K562 (cell line): Measurements from ENCODE around the gene CLSTN1. TPM values are rescaled to one million over a fixed set of nuclear protein-coding genes. Genes with fewer than 3 reads are reported as not detected.

Source experiments
- ATF1 ChIP-seq, 2 experiments: fragments of 450-650 bp in 1 of 2; IDR thresholded peaks; 2 replicates each; pipeline ENCODE4 v1.6.1; 2016; ENCODE audit warnings: missing compliant biosample characterization in 1 of 2, missing genetic modification characterization in 1 of 2
- BHLHE40 ChIP-seq: IDR thresholded peaks from 2 replicates; pipeline ENCODE4 v1.6.1; 2011; ENCODE audit warnings: low read length, improper control_type of control experiment
- CBFA2T3 ChIP-seq: fragments of 450-650 bp; IDR thresholded peaks from 2 replicates; pipeline ENCODE4 v1.6.1; 2017
- DMBX1 ChIP-seq: fragments of 250-450 bp; sonication (Bioruptor Pico); IDR thresholded peaks from 2 replicates; pipeline ENCODE4 v1.8.0; 2022; ENCODE audit warnings: inconsistent platforms, mild to moderate bottlenecking, moderate library complexity, borderline replicate concordance
- HDAC6 ChIP-seq: IDR thresholded peaks from 2 replicates; pipeline ENCODE4 v1.6.1; 2012; ENCODE audit warnings: low read depth, mild to moderate bottlenecking, control low read depth, inconsistent platforms, low read length, moderate library complexity
- KLF13 ChIP-seq: fragments of 450-650 bp; IDR thresholded peaks from 2 replicates; pipeline ENCODE4 v1.6.1; 2016; ENCODE audit warnings: missing genetic modification characterization, low read depth, mild to moderate bottlenecking, missing compliant biosample characterization, moderate library complexity, borderline replicate concordance
- LEF1 ChIP-seq: fragments of 450-650 bp; IDR thresholded peaks from 2 replicates; pipeline ENCODE4 v1.6.1; 2016; ENCODE audit warnings: mild to moderate bottlenecking
- MYBL2 ChIP-seq, 2 experiments: fragments of 450-650 bp in 1 of 2; sonication (generic) in 1 of 2; formaldehyde crosslinking in 1 of 2; IDR thresholded peaks; 2 replicates each; pipeline versions ENCODE4 v1.6.1 to v1.8.1; 2017 to 2022; ENCODE audit warnings: borderline replicate concordance in 1 of 2, inconsistent platforms in 1 of 2, low read depth in 1 of 2, mild to moderate bottlenecking in 1 of 2, missing genetic modification reagents in 1 of 2, moderate library complexity in 1 of 2
- NFYB ChIP-seq: IDR thresholded peaks from 2 replicates; pipeline ENCODE4 v1.6.1; 2011; ENCODE audit warnings: mild to moderate bottlenecking, moderate library complexity; ENCODE audit not compliant: insufficient read length; ENCODE audit errors: extremely low read depth
- POLR2A ChIP-seq: fragments of 450-650 bp; conservative IDR thresholded peaks from 2 replicates; pipeline ENCODE4 v1.6.1; 2016
- POLR2B ChIP-seq: fragments of 450-650 bp; IDR thresholded peaks from 2 replicates; pipeline ENCODE4 v1.6.1; 2018; ENCODE audit warnings: low read depth; ENCODE audit not compliant: partially characterized antibody
- POLR2G ChIP-seq: fragments of 200-400 bp; formaldehyde crosslinking; IDR thresholded peaks from 2 replicates; pipeline ENCODE4 v1.6.1; 2017; ENCODE audit warnings: low read depth, mild to moderate bottlenecking, antibody characterized with exemption, low read length, moderate library complexity
- RBM39 ChIP-seq: fragments of 200-400 bp; formaldehyde crosslinking; optimal IDR thresholded peaks from 2 replicates; pipeline ENCODE3; 2018; ENCODE audit warnings: low read depth, low read length
- RNF2 ChIP-seq: sonication (generic); IDR thresholded peaks from 2 replicates; pipeline ENCODE4 v1.6.1; 2016
- XRCC3 ChIP-seq: fragments of 450-650 bp; IDR thresholded peaks from 2 replicates; pipeline ENCODE4 v1.6.1; 2017; ENCODE audit warnings: mild to moderate bottlenecking, moderate library complexity
- ZKSCAN3 ChIP-seq: fragments of 250-450 bp; sonication (Bioruptor Pico); IDR thresholded peaks from 2 replicates; pipeline ENCODE4 v1.4.0; 2020
- ZNF263 ChIP-seq: sonication (generic); formaldehyde crosslinking; IDR thresholded peaks from 2 replicates; pipeline ENCODE4 v1.8.0; 2022; ENCODE audit warnings: mild to moderate bottlenecking, missing genetic modification reagents, borderline replicate concordance
- ZNF644 ChIP-seq: fragments of 200-800 bp; sonication (Bioruptor generic); IDR thresholded peaks from 2 replicates; pipeline ENCODE4 v1.6.1; 2016; ENCODE audit warnings: low read depth, missing genetic modification characterization, missing compliant biosample characterization
- polyA plus RNA-seq, 8 experiments: library from polyadenylated mRNA; depleted of rRNA in 4 of 8; stranded (reverse) in 5 of 8; unstranded in 3 of 8; fragments of >200 nt; fragmentation: Nextera tagmentation in 2 of 8; fragmentation: Illumina TruSeq in 1 of 8; extraction: Ambion mirVana in 2 of 8; extraction: Trizol in 1 of 8; gene quantifications; 2 replicates each; pipeline versions ENCODE4 v1.2.1 to v1.2.3, GENCODE V29; 2011 to 2014; ENCODE audit warnings: inconsistent platforms in 1 of 8, missing spikeins in 1 of 8
- total RNA-seq, 7 experiments: library from RNA; depleted of rRNA in 6 of 7; stranded (reverse); fragments of >200 nt in 6 of 7; fragmentation: Illumina TruSeq in 2 of 7; extraction: Trizol in 2 of 7; gene quantifications; 2 replicates each; pipeline versions ENCODE4 v1.2.1 to v1.2.3, GENCODE V29; 2011 to 2021; ENCODE audit warnings: low replicate concordance in 1 of 7
- TF ChIP-seq, protein P1 (sequence below), 2 experiments: fragments of 450-650 bp in 1 of 2; IDR thresholded peaks; 2 replicates each; pipeline ENCODE4 v1.6.1; 2011 to 2017; ENCODE audit warnings: low read depth in 2 of 2, antibody characterized with exemption in 1 of 2, borderline replicate concordance in 1 of 2, low read length in 1 of 2, mild to moderate bottlenecking in 1 of 2, mixed read lengths in 1 of 2; ENCODE audit not compliant: control insufficient read depth in 1 of 2
- TF ChIP-seq, protein P2 (sequence below), 2 experiments: IDR thresholded peaks; 2 replicates each; pipeline ENCODE4 v1.6.1; 2012; ENCODE audit warnings: improper control_type of control experiment in 2 of 2, low read depth in 2 of 2, low read length in 2 of 2, borderline replicate concordance in 1 of 2
- TF ChIP-seq, protein P3 (sequence below): fragments of 450-650 bp; conservative IDR thresholded peaks from 2 replicates; pipeline ENCODE4 v1.6.1; 2016; ENCODE audit warnings: missing genetic modification characterization, low read depth, mild to moderate bottlenecking, missing compliant biosample characterization, moderate library complexity

The CLSTN1 gene
- total and polyA plus RNA-seq, 9 of the 15 experiments (the other 6 are each of a cell fraction or from before 2014, with no cell fraction given) = 1.1 to 32.5 (median 13.3) TPM

DNA sequence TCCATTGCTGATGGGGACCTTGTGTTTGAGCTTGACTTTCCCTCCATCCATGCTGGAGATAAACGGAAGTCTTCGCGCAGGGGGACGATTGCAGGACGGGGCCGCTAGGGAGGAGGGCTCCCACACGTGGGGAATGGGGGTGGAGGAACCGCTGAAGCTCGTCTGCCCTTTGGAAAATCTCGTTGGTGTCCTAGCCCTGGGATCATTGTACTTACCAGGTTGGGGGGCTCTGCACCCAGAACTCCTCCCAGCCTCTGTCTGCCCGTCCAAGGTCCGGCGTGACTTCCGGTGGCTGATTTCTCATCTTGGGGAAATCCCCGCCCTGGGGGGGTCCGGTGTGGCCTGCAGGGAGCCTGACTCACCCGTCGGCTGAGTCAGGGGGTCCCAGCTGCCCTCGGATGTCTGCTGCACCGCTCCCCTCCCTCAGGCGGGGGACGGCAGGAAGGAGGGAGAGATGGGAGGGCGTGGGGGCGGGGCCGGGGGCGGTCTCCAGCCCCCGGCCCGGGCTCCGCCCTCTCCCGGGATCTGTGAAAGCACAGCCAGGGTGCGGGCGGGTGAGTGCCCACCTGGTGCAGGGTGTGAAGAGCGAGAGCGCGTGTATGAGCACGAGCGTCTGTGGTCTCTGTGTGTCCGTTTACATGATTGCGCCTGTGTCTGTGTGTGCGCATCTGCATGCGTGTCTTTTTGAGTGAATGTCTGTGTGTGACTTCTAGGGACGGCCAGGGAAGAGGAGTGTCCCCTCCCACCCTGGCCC lies 136.5 kb downstream of the CLSTN1 start (continued):
- TF ChIP-seq NFYB (no peak), BHLHE40 (0 out of 2 replicates have a peak, but pooled peaks have one; percentile 41), POLR2G (peak; percentile 72), ATF1 (CRISPR knock-in tag; IDR thresholded peaks at IDR 0.05) (no peak), ATF1 (tag; IDR thresholded peaks at IDR 0.05) (peak; percentile 55; the same call in 1 of the 2 replicates), POLR2A (peak; percentile 76), HDAC6 (no peak), ZKSCAN3 (CRISPR knock-in tag) (no peak), ZNF644 (no peak), DMBX1 (CRISPR knock-in tag) (peak; percentile 52), CBFA2T3 (0 out of 2 replicates have a peak, but pooled peaks have one; percentile 13), ZNF263 (peak; percentile 73), XRCC3 (no peak), KLF13 (tag) (0 out of 2 replicates have a peak, but pooled peaks have one; percentile 47), LEF1 (0 out of 2 replicates have a peak, but pooled peaks have one; percentile 31), POLR2B (peak; percentile 59), MYBL2 (IDR thresholded peaks at IDR 0.05; ENCODE audit: low read depth) (no peak), MYBL2 (CRISPR knock-in tag; IDR thresholded peaks at IDR 0.05; ENCODE audit: borderline replicate concordance) (no peak), RNF2 (peak; percentile 40; the same call in 1 of the 2 replicates), RBM39 (peak; percentile 73)
- TF ChIP-seq, protein P1, sequence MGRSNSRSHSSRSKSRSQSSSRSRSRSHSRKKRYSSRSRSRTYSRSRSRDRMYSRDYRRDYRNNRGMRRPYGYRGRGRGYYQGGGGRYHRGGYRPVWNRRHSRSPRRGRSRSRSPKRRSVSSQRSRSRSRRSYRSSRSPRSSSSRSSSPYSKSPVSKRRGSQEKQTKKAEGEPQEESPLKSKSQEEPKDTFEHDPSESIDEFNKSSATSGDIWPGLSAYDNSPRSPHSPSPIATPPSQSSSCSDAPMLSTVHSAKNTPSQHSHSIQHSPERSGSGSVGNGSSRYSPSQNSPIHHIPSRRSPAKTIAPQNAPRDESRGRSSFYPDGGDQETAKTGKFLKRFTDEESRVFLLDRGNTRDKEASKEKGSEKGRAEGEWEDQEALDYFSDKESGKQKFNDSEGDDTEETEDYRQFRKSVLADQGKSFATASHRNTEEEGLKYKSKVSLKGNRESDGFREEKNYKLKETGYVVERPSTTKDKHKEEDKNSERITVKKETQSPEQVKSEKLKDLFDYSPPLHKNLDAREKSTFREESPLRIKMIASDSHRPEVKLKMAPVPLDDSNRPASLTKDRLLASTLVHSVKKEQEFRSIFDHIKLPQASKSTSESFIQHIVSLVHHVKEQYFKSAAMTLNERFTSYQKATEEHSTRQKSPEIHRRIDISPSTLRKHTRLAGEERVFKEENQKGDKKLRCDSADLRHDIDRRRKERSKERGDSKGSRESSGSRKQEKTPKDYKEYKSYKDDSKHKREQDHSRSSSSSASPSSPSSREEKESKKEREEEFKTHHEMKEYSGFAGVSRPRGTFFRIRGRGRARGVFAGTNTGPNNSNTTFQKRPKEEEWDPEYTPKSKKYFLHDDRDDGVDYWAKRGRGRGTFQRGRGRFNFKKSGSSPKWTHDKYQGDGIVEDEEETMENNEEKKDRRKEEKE (IDR thresholded peaks at IDR 0.05; ENCODE audit: borderline replicate concordance in 1 of 2, control insufficient read depth in 1 of 2, low read depth in 2 of 2, low read length in 1 of 2) = 0 out of 4 replicates have a peak, but pooled peaks of 1 of the 2 experiments have one; percentile 36
- TF ChIP-seq, protein P2, sequence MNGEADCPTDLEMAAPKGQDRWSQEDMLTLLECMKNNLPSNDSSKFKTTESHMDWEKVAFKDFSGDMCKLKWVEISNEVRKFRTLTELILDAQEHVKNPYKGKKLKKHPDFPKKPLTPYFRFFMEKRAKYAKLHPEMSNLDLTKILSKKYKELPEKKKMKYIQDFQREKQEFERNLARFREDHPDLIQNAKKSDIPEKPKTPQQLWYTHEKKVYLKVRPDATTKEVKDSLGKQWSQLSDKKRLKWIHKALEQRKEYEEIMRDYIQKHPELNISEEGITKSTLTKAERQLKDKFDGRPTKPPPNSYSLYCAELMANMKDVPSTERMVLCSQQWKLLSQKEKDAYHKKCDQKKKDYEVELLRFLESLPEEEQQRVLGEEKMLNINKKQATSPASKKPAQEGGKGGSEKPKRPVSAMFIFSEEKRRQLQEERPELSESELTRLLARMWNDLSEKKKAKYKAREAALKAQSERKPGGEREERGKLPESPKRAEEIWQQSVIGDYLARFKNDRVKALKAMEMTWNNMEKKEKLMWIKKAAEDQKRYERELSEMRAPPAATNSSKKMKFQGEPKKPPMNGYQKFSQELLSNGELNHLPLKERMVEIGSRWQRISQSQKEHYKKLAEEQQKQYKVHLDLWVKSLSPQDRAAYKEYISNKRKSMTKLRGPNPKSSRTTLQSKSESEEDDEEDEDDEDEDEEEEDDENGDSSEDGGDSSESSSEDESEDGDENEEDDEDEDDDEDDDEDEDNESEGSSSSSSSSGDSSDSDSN (IDR thresholded peaks at IDR 0.05; ENCODE audit: borderline replicate concordance in 1 of 2, low read depth in 2 of 2, low read length in 2 of 2) = peak; percentile 13 to 48; a peak in 1 of 4 replicates
- TF ChIP-seq, protein P3, sequence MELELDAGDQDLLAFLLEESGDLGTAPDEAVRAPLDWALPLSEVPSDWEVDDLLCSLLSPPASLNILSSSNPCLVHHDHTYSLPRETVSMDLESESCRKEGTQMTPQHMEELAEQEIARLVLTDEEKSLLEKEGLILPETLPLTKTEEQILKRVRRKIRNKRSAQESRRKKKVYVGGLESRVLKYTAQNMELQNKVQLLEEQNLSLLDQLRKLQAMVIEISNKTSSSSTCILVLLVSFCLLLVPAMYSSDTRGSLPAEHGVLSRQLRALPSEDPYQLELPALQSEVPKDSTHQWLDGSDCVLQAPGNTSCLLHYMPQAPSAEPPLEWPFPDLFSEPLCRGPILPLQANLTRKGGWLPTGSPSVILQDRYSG (tag) = no peak
